ENCODE data around the gene ARHGEF3. TPM values are rescaled to one million over a fixed set of nuclear protein-coding genes. Genes with fewer than 3 reads are reported as not detected.

The ARHGEF3 gene
- total RNA-seq, 1 experiment from 2014 or later = 1.3 TPM

- no peak overlapping the region for H3K4me3 ChIP-seq (ENCODE audit: low read depth, low read length, poor library complexity, severe bottlenecking)
- H3K9me3 ChIP-seq (ENCODE audit: low read depth, low read length, poor library complexity, severe bottlenecking) = no peaks in the 10 kb centered on the region
- no peak overlapping the region for H3K27ac ChIP-seq (ENCODE audit: low read depth, low read length, poor library complexity, severe bottlenecking)
- no TSS peak for BruUV-seq (replicated peaks)
- H3K27me3 ChIP-seq (replicated peaks; ENCODE audit: insufficient read depth, low read depth, low read length, poor library complexity) = no peaks in the 10 kb centered on the region
- intact Hi-C loops (cut with micrococcal nuclease; ENCODE audit: unreplicated experiment) = no loop called here
- DNase-seq (ENCODE audit: low spot score) = no peak
- no peak for TF ChIP-seq EZH2 (IDR thresholded peaks at IDR 0.05; ENCODE audit: borderline replicate concordance, low read depth, low read length, poor library complexity, severe bottlenecking)
- TF ChIP-seq, protein P1, sequence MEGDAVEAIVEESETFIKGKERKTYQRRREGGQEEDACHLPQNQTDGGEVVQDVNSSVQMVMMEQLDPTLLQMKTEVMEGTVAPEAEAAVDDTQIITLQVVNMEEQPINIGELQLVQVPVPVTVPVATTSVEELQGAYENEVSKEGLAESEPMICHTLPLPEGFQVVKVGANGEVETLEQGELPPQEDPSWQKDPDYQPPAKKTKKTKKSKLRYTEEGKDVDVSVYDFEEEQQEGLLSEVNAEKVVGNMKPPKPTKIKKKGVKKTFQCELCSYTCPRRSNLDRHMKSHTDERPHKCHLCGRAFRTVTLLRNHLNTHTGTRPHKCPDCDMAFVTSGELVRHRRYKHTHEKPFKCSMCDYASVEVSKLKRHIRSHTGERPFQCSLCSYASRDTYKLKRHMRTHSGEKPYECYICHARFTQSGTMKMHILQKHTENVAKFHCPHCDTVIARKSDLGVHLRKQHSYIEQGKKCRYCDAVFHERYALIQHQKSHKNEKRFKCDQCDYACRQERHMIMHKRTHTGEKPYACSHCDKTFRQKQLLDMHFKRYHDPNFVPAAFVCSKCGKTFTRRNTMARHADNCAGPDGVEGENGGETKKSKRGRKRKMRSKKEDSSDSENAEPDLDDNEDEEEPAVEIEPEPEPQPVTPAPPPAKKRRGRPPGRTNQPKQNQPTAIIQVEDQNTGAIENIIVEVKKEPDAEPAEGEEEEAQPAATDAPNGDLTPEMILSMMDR (conservative IDR thresholded peaks at IDR 0.05; ENCODE audit: low read depth, low read length) = no peak
- H3K36me3 ChIP-seq (ENCODE audit: insufficient read depth, low read length, poor library complexity, severe bottlenecking) = no peaks in the 10 kb centered on the region
- H3K4me1 ChIP-seq (ENCODE audit: insufficient read depth, low read length, poor library complexity, severe bottlenecking) = no peaks in the 10 kb centered on the region
- ChIA-PET POLR2A (ENCODE audit: low non-redundant PET) (no interaction called here), CTCF (interaction anchor here (0.6 kb wide), 1 partner anchor 34 kb away, joined by 3 read pairs; no protein-coding TSS in a partner anchor)
These were observed 31.8 kb upstream of the ARHGEF3 start for GRCh38 chr3:56833536-56833935.

DNA sequence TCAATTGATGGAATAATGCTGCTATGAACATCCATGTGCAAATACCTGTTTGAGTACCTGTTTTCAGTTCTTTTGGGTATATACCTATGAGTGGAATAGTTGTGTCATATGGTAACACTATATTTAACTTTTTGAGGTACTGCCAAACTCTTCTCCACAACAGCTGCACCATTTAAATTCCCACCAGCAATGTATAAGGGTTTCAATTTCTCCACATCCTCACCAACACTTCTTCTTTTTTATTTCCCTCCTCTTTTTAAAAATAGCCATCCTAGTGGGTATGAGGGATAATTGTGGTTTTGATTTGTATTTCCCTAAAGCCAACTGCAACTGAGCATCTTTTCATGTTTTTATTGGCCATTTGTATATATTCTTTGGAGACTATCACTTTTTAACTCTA, 31.3 kb upstream of the ARHGEF3 start:
- Histone ChIP-seq H3K4me1 (ENCODE audit: insufficient read depth, low read length, poor library complexity, severe bottlenecking) (no peaks in the 10 kb centered on the region), H3K27me3 (replicated peaks; ENCODE audit: insufficient read depth, low read depth, low read length, poor library complexity) (no peaks in the 10 kb centered on the region), H3K9me3 (ENCODE audit: low read depth, low read length, poor library complexity, severe bottlenecking) (no peaks in the 10 kb centered on the region), H3K27ac (ENCODE audit: low read depth, low read length, poor library complexity, severe bottlenecking) (no peak overlapping the region), H3K36me3 (ENCODE audit: insufficient read depth, low read length, poor library complexity, severe bottlenecking) (no peaks in the 10 kb centered on the region), H3K4me3 (ENCODE audit: low read depth, low read length, poor library complexity, severe bottlenecking) (no peak overlapping the region)
- DNase-seq (ENCODE audit: low spot score) = no peak
- POLR2A ChIA-PET (ENCODE audit: low non-redundant PET) = no interaction called here
- BruUV-seq (replicated peaks) = no TSS peak
- intact Hi-C loops (cut with micrococcal nuclease; ENCODE audit: unreplicated experiment) = no loop called here
- no peak for TF ChIP-seq EZH2 (IDR thresholded peaks at IDR 0.05; ENCODE audit: borderline replicate concordance, low read depth, low read length, poor library complexity, severe bottlenecking)
- TF ChIP-seq, protein P1 (conservative IDR thresholded peaks at IDR 0.05; ENCODE audit: low read depth, low read length) = no peak
- CTCF ChIA-PET = no interaction called here

GRCh38 chr3:56831572-56831971, 29.8 kb upstream of the ARHGEF3 start:
- no TSS peak for BruUV-seq (replicated peaks)
- CTCF ChIA-PET = no interaction called here
- POLR2A ChIA-PET (ENCODE audit: low non-redundant PET) = no interaction called here

More at GRCh38 chr3:56831572-56831971, 29.8 kb upstream of the ARHGEF3 start:
- Histone ChIP-seq H3K9me3 (ENCODE audit: low read depth, low read length, poor library complexity, severe bottlenecking) (no peaks in the 10 kb centered on the region), H3K4me3 (ENCODE audit: low read depth, low read length, poor library complexity, severe bottlenecking) (no peak overlapping the region), H3K27me3 (replicated peaks; ENCODE audit: insufficient read depth, low read depth, low read length, poor library complexity) (no peaks in the 10 kb centered on the region), H3K27ac (ENCODE audit: low read depth, low read length, poor library complexity, severe bottlenecking) (no peak overlapping the region), H3K4me1 (ENCODE audit: insufficient read depth, low read length, poor library complexity, severe bottlenecking) (no peaks in the 10 kb centered on the region), H3K36me3 (ENCODE audit: insufficient read depth, low read length, poor library complexity, severe bottlenecking) (no peaks in the 10 kb centered on the region)
- intact Hi-C loops (cut with micrococcal nuclease; ENCODE audit: unreplicated experiment) = no loop called here
- TF ChIP-seq, protein P1 (conservative IDR thresholded peaks at IDR 0.05; ENCODE audit: low read depth, low read length) = no peak
- no peak for TF ChIP-seq EZH2 (IDR thresholded peaks at IDR 0.05; ENCODE audit: borderline replicate concordance, low read depth, low read length, poor library complexity, severe bottlenecking)
- no peak for DNase-seq (ENCODE audit: low spot score)

All from A673 (cell line).